Activated CD8-positive, alpha-beta memory T cell treated with anti-CD3 and anti-CD28 coated beads, Interleukin-2, amount 10 ng/mL, durations not matched to agents 7 days and 5 days (primary cell): ENCODE data around the gene UBTF. TPM values are rescaled to one million over a fixed set of nuclear protein-coding genes. Genes with fewer than 3 reads are reported as not detected.
A peak's percentile ranks its signal among the peaks of the same experiment; 100 is the strongest.
"Not testable (repeated sequence)": the region's sequence is repeated elsewhere in the genome, so short reads cannot be mapped to it uniquely, and the experiment has no call there.

Experiments
- ATAC-seq: fragments of 150-1000 bp; cut with Tn5 transposase; one replicate; pipeline ENCODE4 v1.10.0; 2021; ENCODE audit warnings: moderate library complexity
- CTCF ChIA-PET: fragments of 350-600 bp; sonication (Branson Sonifier 250); formaldehyde crosslinking; loops from one replicate; lab custom pipeline; 2021; ENCODE audit warnings: antibody characterized with exemption; lab: Charles Lee
- DNase-seq: peaks from one replicate; pipeline ENCODE4 v3.0.0-alpha.2; 2020
- H3K27ac Mint-ChIP-seq: one replicate; pipeline ENCODE4 v1.8.0; 2021; ENCODE audit warnings: mild to moderate bottlenecking, mixed read lengths
- H3K27me3 Mint-ChIP-seq: one replicate; pipeline ENCODE4 v1.8.0; 2021; ENCODE audit warnings: mixed read lengths
- H3K36me3 Mint-ChIP-seq: one replicate; pipeline ENCODE4 v1.8.0; 2021; ENCODE audit warnings: mild to moderate bottlenecking, mixed read lengths
- H3K4me1 Mint-ChIP-seq: one replicate; pipeline ENCODE4 v1.8.0; 2021; ENCODE audit warnings: mixed read lengths
- H3K4me3 Mint-ChIP-seq: one replicate; pipeline ENCODE4 v1.8.0; 2021; ENCODE audit warnings: mild to moderate bottlenecking, moderate library complexity, mixed read lengths
- H3K9me3 Mint-ChIP-seq: one replicate; pipeline ENCODE4 v1.8.0; 2022; ENCODE audit warnings: low read depth, mixed read lengths
- total RNA-seq, 2 experiments: library from RNA; stranded (reverse); gene quantifications; one replicate each; pipeline ENCODE4 v1.2.3, GENCODE V29; 2021

Gene UBTF
- total RNA-seq, 2 experiments from 2014 or later = 128 to 158 TPM

- H3K4me3 Mint-ChIP-seq = no peak overlapping the region
- no peak for DNase-seq
- H3K36me3 Mint-ChIP-seq = no peaks in the 10 kb centered on the region
- H3K27me3 Mint-ChIP-seq = no peaks in the 10 kb centered on the region
- CTCF ChIA-PET = no interaction called here
- no peak for ATAC-seq
- no peak overlapping the region for H3K27ac Mint-ChIP-seq
- no peaks in the 10 kb centered on the region for H3K9me3 Mint-ChIP-seq
- H3K4me1 Mint-ChIP-seq = no peaks in the 10 kb centered on the region
These were observed 37.2 kb upstream of the UBTF start for GRCh38 chr17:44256671-44257070.

- Mint-ChIP-seq H3K27ac (no peak overlapping the region), H3K27me3 (no peaks in the 10 kb centered on the region), H3K9me3 (no peaks in the 10 kb centered on the region), H3K36me3 (no peaks in the 10 kb centered on the region), H3K4me1 (no peaks in the 10 kb centered on the region), H3K4me3 (no peak overlapping the region)
- CTCF ChIA-PET = no interaction called here
- no peak for ATAC-seq
- DNase-seq = no peak
These were observed 36.4 kb upstream of the UBTF start for GRCh38 chr17:44255915-44256314.

GRCh38 chr17:44254361-44255095 is 35.1 kb upstream of the UBTF start:
- Mint-ChIP-seq H3K4me1 (no peaks in the 10 kb centered on the region), H3K4me3 (no peak overlapping the region), H3K9me3 (no peaks in the 10 kb centered on the region), H3K27ac (no peak overlapping the region), H3K27me3 (no peaks in the 10 kb centered on the region), H3K36me3 (no peaks in the 10 kb centered on the region)
- DNase-seq = no peak
- ATAC-seq = no peak
- CTCF ChIA-PET = no interaction called here

GRCh38 chr17:44253006-44253405 is 33.5 kb upstream of the UBTF start:
- CTCF ChIA-PET = interaction anchor here (0.7 kb wide), 1 partner anchor 12 kb away, joined by 3 read pairs; no protein-coding TSS in a partner anchor
- H3K27ac Mint-ChIP-seq = no peak overlapping the region
- H3K9me3 Mint-ChIP-seq = no peaks in the 10 kb centered on the region

GRCh38 chr17:44251062-44251461 is 31.6 kb upstream of the UBTF start:
- no peak for DNase-seq
- H3K4me1 Mint-ChIP-seq = peaks cover 30% of the 10 kb centered on the region
- H3K27me3 Mint-ChIP-seq = no peaks in the 10 kb centered on the region
- CTCF ChIA-PET = no interaction called here
- H3K9me3 Mint-ChIP-seq = no peaks in the 10 kb centered on the region
- H3K36me3 Mint-ChIP-seq = no peaks in the 10 kb centered on the region
- no peak overlapping the region for H3K4me3 Mint-ChIP-seq
- no peak overlapping the region for H3K27ac Mint-ChIP-seq
- no peak for ATAC-seq

More at GRCh38 chr17:44253006-44253405, 33.5 kb upstream of the UBTF start:
- DNase-seq (no peak), ATAC-seq (no peak)
- Mint-ChIP-seq H3K4me3 (no peak overlapping the region), H3K27me3 (no peaks in the 10 kb centered on the region), H3K4me1 (peaks cover 11% of the 10 kb centered on the region), H3K36me3 (no peaks in the 10 kb centered on the region)

GRCh38 chr17:44249501-44250246 is 30.2 kb upstream of the UBTF start:
- Mint-ChIP-seq H3K27ac (peak overlapping the region; percentile 23), H3K4me1 (peaks cover 39% of the 10 kb centered on the region), H3K4me3 (no peak overlapping the region), H3K27me3 (no peaks in the 10 kb centered on the region), H3K36me3 (no peaks in the 10 kb centered on the region), H3K9me3 (no peaks in the 10 kb centered on the region)
- CTCF ChIA-PET = no interaction called here
- DNase-seq (no peak), ATAC-seq (no peak)

- Mint-ChIP-seq H3K27me3 (no peaks in the 10 kb centered on the region), H3K4me3 (no peak overlapping the region)
These were observed 28.6 kb upstream of the UBTF start for GRCh38 chr17:44247876-44248736.

GRCh38 chr17:44247440-44247841 is 28.0 kb upstream of the UBTF start:
- H3K36me3 Mint-ChIP-seq = no peaks in the 10 kb centered on the region
- CTCF ChIA-PET = interaction anchor here (1.2 to 1.9 kb wide), 6 partner anchors 26 to 107 kb away, joined by 3 to 6 read pairs (median 4); no protein-coding TSS in a partner anchor
- no peaks in the 10 kb centered on the region for H3K9me3 Mint-ChIP-seq
- peak overlapping the region; percentile 76 for H3K27ac Mint-ChIP-seq
- no peaks in the 10 kb centered on the region for H3K27me3 Mint-ChIP-seq
- H3K4me3 Mint-ChIP-seq = no peak overlapping the region
- no peak for DNase-seq
- peaks cover 43% of the 10 kb centered on the region for H3K4me1 Mint-ChIP-seq
- ATAC-seq = no peak

More at GRCh38 chr17:44247876-44248736, 28.6 kb upstream of the UBTF start:
- Mint-ChIP-seq H3K9me3 (no peaks in the 10 kb centered on the region), H3K4me1 (peaks cover 42% of the 10 kb centered on the region), H3K27ac (peak overlapping the region; percentile 54), H3K36me3 (no peaks in the 10 kb centered on the region)
- CTCF ChIA-PET = interaction anchor here (1.2 to 1.9 kb wide), 4 partner anchors 31 to 106 kb away, joined by 3 to 5 read pairs (median 4); no protein-coding TSS in a partner anchor
- DNase-seq (no peak), ATAC-seq (no peak)

GRCh38 chr17:44241106-44241624 is 21.7 kb upstream of the UBTF start:
- no peak overlapping the region for H3K27ac Mint-ChIP-seq
- CTCF ChIA-PET = interaction anchor here (0.6 to 1.1 kb wide), 4 partner anchors 12 to 118 kb away, joined by 3 to 5 read pairs (median 3); no protein-coding TSS in a partner anchor
- no peaks in the 10 kb centered on the region for H3K27me3 Mint-ChIP-seq
- DNase-seq (no peak), ATAC-seq (no peak)
- H3K9me3 Mint-ChIP-seq = no peaks in the 10 kb centered on the region
- peaks cover 14% of the 10 kb centered on the region for H3K4me1 Mint-ChIP-seq
- no peak overlapping the region for H3K4me3 Mint-ChIP-seq
- no peaks in the 10 kb centered on the region for H3K36me3 Mint-ChIP-seq

GRCh38 chr17:44237886-44238285 is 18.4 kb upstream of the UBTF start:
- ATAC-seq, H3K27me3 Mint-ChIP-seq, DNase-seq, H3K9me3 Mint-ChIP-seq, H3K36me3 Mint-ChIP-seq, CTCF ChIA-PET, H3K27ac Mint-ChIP-seq, H3K4me3 Mint-ChIP-seq: not testable (repeated sequence)
- peaks cover 11% of the 10 kb centered on the region for H3K4me1 Mint-ChIP-seq

- Mint-ChIP-seq H3K4me3 (no peak overlapping the region), H3K4me1 (peaks cover 11% of the 10 kb centered on the region), H3K36me3 (no peaks in the 10 kb centered on the region), H3K27ac (no peak overlapping the region), H3K27me3 (peaks cover 2% of the 10 kb centered on the region), H3K9me3 (no peaks in the 10 kb centered on the region)
- DNase-seq = no peak
- no peak for ATAC-seq
- CTCF ChIA-PET = interaction anchor here (0.9 to 1.0 kb wide), 3 partner anchors 10 to 109 kb away, joined by 3 to 4 read pairs (median 3); partner anchors contain the start of gene GRN
These were observed 17.0 kb upstream of the UBTF start for GRCh38 chr17:44236444-44236991.

GRCh38 chr17:44235583-44235936 is 16.1 kb upstream of the UBTF start:
- DNase-seq = no peak
- Mint-ChIP-seq H3K27me3 (peaks cover 2% of the 10 kb centered on the region), H3K4me3 (no peak overlapping the region), H3K9me3 (no peaks in the 10 kb centered on the region), H3K27ac (no peak overlapping the region), H3K4me1 (peaks cover 11% of the 10 kb centered on the region), H3K36me3 (no peaks in the 10 kb centered on the region)
- ATAC-seq = no peak
- CTCF ChIA-PET = no interaction called here
